ENCODE measurements around the gene DGAT2.

- TF ChIP-seq CTCF (IDR thresholded peaks at IDR 0.05) (no peak), POLR2A (IDR thresholded peaks at IDR 0.05) (no peak)
Measured at GRCh38 chr11:75719340-75720239, 49.0 kb upstream of the DGAT2 start.

Measured in body of pancreas (tissue), 4 donors.